MG63 (cell line): ENCODE measurements around the gene ACTN1. TPM values are rescaled to one million over a fixed set of nuclear protein-coding genes. Genes with fewer than 3 reads are reported as not detected.

Source experiments
- DNase-seq: peaks from one replicate; pipeline ENCODE4 v3.0.0-alpha.2; 2020
- H3K27me3 ChIP-seq: fragments of 250-450 bp; sonication (Bioruptor Pico); 2 replicates; pipeline ENCODE4 v1.5.1; 2020; ENCODE audit warnings: mild to moderate bottlenecking, moderate library complexity
- H3K36me3 ChIP-seq: fragments of 250-450 bp; sonication (Bioruptor Pico); 2 replicates; pipeline ENCODE4 v1.5.1; 2020; ENCODE audit warnings: mild to moderate bottlenecking, moderate library complexity
- H3K4me3 ChIP-seq: fragments of 250-450 bp; sonication (Bioruptor Pico); 2 replicates; pipeline ENCODE4 v1.5.1; 2020; ENCODE audit warnings: mild to moderate bottlenecking, moderate library complexity
- H3K9me3 ChIP-seq: fragments of 250-450 bp; sonication (Bioruptor Pico); 2 replicates; pipeline ENCODE4 v1.5.1; 2020; ENCODE audit warnings: mild to moderate bottlenecking, moderate library complexity
- total RNA-seq: library from RNA; depleted of rRNA; stranded (reverse); fragments of >200 nt; shearing (Covaris generic); gene quantifications from 2 replicates; pipeline ENCODE4 v1.2.3, GENCODE V29; 2014; ENCODE audit warnings: low replicate concordance

The ACTN1 gene
- total RNA-seq, 1 experiment from 2014 or later: 80.5 TPM

DNA sequence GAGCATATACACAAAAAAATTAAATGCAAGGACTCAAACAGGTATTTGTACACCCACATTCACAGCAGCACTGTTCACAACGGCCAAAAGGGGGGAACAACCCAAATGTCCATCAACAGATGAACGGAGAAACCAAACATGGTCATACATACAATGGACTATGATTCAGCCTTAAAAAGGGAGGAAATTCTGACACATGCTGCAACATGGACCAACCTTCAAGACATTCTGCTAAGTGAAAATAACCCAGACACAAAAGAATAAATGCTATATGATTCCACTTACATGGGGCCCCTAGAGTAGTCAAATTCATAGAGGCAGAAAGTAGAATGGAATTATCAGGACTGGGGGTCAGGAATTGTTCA lies 29.5 kb downstream of the ACTN1 start:
- peaks cover 7% of the 10 kb centered on the region for H3K36me3 ChIP-seq
- H3K4me3 ChIP-seq: no peak overlapping the region
- DNase-seq: no peak
- H3K27me3 ChIP-seq: no peaks in the 10 kb centered on the region
- no peaks in the 10 kb centered on the region for H3K9me3 ChIP-seq

DNA sequence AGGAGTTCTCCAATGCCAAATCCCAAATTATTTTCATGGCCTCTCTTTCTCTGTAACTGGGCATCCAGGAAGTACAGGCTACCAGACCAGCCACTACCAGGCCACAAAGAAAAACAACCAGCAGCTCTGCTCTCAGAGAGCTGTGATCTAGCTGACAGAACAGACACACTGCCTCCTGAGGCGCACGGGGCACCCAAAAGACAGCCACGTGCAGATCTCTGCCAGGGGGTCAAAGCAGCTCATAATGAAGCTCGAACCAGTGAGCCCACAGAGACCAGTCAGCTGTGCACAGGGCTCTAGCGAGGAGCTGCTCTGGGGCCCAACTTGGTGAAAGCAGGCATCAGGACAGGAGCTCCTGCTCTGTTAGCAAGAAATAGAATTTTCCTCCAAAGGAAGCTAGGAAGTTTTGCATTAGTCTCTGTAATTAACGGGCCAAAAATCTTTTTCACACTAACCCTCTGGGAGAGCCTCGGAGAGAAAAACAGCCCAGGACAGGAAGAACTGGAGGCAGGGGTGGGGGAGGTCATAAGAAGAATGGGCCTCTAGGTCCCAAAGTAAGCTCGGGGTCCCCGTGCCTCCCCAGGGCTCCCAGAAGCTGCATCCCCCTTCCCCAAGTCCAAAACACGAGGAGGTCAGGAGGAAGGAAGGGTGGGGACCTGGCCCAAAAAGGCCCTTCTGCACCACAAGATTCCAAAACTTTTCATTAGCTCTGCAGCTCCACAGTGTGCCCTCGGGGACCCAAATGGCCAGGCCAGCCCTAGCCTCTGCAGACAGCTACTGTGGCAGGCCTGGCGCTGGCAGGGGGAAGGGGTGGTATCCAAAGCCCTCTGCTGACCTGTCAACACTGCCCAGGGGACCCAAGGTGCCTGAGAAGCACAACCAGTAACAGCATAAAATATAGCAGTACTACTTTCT lies 30.2 kb downstream of the ACTN1 start:
- no peak for DNase-seq
- H3K27me3 ChIP-seq: no peaks in the 10 kb centered on the region
- H3K36me3 ChIP-seq: peaks cover 8% of the 10 kb centered on the region
- no peak overlapping the region for H3K4me3 ChIP-seq
- H3K9me3 ChIP-seq: no peaks in the 10 kb centered on the region

DNA sequence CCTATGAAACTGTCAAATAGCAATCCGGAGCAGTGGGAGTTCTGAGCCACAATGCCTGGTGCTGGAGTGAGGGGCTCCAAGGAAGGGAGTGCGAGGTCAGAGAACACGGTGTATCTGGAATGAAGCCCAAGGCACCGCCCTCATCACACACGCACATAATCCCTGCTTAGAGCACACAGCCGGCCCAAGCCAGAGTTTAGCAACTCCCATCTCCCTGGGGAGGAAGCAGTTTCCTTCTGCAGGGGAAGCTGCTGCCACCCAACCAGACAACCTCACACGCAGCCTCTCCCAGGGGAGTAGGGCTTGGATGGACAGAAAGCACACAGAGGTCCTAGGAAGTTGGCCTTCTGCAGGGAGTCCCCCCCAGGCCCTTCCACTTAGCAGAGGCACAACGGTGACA lies 31.3 kb downstream of the ACTN1 start:
- Histone ChIP-seq H3K36me3 (peaks cover 8% of the 10 kb centered on the region), H3K27me3 (no peaks in the 10 kb centered on the region), H3K9me3 (no peaks in the 10 kb centered on the region), H3K4me3 (no peak overlapping the region)
- peak; percentile 50 for DNase-seq

DNA sequence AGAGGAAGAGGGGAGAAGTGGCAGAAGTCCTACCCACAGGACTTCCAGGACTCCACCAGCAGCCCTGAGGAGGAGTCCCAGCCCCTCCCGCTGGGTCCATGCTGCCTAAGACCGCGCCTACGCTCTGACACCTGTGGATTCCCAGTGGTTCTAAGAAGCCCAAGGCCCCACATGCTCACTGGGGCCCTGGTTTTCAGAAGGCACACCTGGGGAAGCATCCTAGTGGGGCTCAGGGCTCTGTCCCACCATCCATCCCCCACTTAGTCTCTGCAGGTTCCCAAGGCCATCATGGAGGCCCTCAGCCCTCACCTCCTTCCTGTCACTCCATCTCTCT lies 32.6 kb downstream of the ACTN1 start:
- Histone ChIP-seq H3K36me3 (peaks cover 8% of the 10 kb centered on the region), H3K4me3 (no peak overlapping the region), H3K27me3 (no peaks in the 10 kb centered on the region), H3K9me3 (no peaks in the 10 kb centered on the region)
- DNase-seq: no peak

DNA sequence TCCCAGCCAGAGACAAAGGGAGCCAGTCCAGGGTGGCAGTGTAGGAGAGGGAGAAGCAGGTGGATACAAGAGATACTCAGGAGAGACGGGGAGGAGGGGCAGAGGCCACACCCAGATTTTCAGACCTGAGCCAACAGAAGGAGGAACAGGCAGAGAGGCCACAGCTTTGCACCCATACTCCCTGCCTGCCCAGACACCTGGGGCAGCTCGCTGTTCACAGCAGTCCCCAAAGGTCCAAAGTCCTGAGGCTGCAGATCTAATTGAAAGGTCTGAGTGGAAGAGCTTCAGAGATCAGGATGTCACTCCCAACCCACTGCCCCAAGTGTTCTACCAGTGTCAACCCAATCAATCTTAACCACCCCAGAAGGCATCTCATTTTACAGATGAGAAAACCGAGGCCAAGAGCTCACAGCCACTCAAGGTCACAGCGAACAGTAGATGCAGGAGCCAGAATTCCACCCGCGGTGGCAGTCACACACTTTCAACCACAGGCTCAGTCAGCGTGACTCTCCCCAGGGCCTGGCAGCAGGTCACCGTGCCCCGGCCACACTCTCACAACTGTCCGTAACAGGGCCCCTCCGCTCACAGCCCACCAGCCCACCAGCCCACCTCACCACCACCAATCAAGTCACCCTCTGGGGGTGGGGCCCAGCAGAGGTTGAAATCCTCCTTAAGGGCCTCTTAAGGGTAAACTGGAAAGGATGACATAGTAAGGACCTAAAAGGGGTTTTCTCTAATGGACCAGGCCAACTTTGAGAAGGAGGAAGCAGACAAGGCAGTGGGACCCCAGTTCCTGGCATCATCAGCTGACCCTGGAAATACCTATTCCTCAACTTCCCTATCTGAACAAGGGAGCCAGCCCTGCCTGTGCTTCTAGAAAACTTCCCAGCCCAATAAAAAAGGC lies 33.3 kb downstream of the ACTN1 start:
- Histone ChIP-seq H3K27me3 (no peaks in the 10 kb centered on the region), H3K36me3 (peaks cover 8% of the 10 kb centered on the region), H3K4me3 (no peak overlapping the region), H3K9me3 (no peaks in the 10 kb centered on the region)
- no peak for DNase-seq

DNA sequence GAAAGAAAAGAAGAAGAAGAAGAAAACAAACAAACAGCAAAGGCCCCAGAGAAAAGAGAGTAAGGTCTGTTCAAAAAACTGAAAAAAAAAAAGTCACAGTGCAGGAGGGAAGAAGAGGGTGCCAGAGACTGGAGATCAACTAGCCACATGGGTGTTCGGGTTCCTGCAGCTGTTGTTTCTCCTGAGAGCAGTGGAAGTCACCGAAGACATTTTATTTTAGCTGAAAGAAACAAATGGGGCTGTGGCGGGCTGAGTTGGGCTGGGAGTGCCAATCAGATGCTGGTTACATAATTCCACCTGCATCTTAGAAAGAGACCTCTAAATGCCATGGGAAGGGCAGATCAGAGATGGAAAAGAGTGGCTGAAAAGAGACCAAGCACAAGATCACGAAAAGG lies 33.9 kb downstream of the ACTN1 start:
- H3K36me3 ChIP-seq: peaks cover 5% of the 10 kb centered on the region
- no peaks in the 10 kb centered on the region for H3K9me3 ChIP-seq
- no peaks in the 10 kb centered on the region for H3K27me3 ChIP-seq
- no peak overlapping the region for H3K4me3 ChIP-seq
- DNase-seq: no peak

DNA sequence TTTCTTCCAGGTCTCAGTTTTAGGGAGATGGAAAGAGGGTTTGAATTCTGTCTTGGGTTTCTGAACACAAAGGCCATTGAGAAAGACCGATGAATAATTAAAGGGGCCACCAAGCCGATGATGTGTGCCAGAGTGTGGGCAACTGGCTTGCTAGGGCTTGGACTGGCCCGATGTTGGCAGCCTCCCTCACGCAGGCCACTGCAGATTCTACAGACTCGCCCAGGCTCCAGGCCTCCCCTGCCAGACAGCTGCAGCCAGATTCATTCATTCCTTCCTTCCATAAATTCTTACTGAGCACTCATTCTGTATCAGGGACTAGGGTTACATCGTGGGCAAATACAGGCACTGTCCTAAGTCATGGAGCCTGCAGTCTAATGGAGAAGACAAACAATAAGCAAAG lies 34.9 kb downstream of the ACTN1 start:
- DNase-seq: no peak
- peaks cover 5% of the 10 kb centered on the region for H3K36me3 ChIP-seq
- no peaks in the 10 kb centered on the region for H3K27me3 ChIP-seq
- H3K9me3 ChIP-seq: no peaks in the 10 kb centered on the region
- H3K4me3 ChIP-seq: no peak overlapping the region

DNA sequence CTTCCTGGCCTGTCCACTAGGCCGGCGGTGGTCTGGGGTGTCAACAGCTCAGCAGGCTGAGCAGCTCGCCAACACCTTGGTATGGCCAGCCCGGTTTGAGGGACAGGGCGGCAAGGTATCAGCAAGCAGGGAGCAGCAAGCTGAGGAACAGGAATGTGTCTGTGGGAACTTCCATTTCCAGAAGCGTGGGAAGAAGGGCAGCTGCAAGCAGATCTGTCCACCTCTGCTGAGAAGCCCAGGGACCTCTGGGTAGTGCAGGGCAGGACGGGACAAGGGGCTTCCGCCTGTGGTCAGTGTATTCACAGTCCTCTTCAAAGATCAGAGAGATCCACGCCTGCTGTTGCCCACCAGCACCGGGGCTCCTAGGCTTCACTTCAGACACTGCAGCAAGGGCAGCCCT lies 36.0 kb downstream of the ACTN1 start:
- no peak for DNase-seq
- Histone ChIP-seq H3K4me3 (no peak overlapping the region), H3K9me3 (no peaks in the 10 kb centered on the region), H3K27me3 (no peaks in the 10 kb centered on the region), H3K36me3 (peaks cover 5% of the 10 kb centered on the region)

DNA sequence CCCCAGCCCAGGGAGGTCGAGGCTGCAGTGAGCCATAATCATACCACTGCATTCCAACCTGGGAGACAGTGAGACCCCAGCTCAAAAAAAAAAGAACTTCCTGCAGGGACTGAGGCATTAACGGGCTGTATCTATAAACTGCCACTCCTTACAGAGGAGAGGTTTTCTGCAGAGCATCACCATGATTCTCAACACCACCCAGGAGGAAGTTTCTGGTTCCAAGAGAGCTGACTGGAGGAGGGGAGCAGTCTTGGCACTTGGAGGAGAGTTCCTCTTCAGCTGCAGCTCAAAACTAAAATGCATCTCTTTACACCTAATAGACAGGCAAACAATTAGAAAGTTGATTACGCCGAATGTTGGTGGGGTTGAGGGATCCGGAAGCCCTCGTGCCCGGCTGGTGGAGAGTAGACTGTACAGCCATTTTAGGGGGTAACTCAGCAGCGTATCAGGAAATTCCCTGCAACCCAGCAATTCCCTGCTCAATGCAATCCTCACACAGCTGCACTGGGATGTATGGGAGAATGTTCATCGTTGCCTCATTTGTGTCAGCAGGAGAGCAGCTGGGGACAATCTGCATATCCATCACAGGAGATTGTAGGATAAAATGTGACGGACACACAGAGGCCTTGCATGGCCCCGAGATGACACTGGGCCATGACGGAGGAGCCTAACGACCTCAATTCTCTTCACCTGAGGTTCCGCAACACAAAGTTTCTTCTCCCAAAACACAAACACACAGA lies 36.6 kb downstream of the ACTN1 start:
- Histone ChIP-seq H3K9me3 (no peaks in the 10 kb centered on the region), H3K4me3 (no peak overlapping the region), H3K27me3 (no peaks in the 10 kb centered on the region), H3K36me3 (peaks cover 4% of the 10 kb centered on the region)
- no peak for DNase-seq

DNA sequence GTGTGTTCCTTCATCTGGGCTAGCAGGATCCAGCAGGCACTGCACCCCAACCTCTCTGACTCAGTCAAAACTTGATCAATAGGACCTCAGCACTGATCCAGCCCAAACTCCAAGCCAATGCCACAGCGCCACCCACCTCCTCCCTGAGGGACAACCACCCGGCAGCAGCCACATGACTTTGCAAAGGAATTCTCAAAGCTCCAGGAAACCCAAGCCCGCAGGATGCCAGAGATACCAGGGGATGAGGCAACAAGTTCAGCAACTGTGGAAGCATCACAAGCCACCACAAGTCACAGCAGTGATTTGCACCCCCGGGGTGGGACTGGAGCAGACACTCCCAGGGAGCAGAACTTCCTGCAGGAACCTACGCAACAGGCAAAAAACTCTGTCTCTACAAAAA lies 37.3 kb downstream of the ACTN1 start:
- Histone ChIP-seq H3K36me3 (peaks cover 2% of the 10 kb centered on the region; the same call in 1 of the 2 replicates), H3K27me3 (no peaks in the 10 kb centered on the region), H3K4me3 (no peak overlapping the region), H3K9me3 (no peaks in the 10 kb centered on the region)
- DNase-seq: peak; percentile 64

DNA sequence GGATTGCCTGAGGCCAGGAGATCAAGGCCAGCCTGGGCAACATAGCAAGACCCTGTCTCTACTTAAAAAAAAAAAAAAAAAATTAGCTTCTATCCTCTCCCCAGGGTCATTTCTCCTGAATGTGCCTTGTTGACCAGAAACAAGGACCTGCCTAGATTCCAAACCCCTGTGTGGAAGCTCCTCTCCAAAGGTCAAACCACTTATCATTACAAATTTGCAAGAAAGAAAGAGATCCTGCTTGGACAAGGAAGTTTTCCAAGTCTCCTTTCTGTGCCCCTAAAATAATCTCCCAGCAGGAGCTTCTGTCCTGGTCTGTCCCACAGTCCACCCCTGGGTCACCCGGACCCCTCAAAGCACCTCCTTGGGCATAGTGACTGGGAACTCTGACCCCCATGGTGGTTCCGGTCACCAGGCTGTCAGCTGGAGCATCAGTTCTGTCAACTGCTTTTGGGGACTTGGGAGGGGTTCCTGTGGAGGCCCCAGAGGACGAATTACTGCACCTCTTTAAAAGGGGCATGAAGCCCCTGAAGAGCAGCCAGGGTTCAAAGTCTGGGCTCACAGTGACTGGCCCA lies 38.4 kb downstream of the ACTN1 start:
- H3K9me3 ChIP-seq: no peaks in the 10 kb centered on the region
- DNase-seq: no peak
- no peaks in the 10 kb centered on the region for H3K27me3 ChIP-seq
- H3K36me3 ChIP-seq: peaks cover 2% of the 10 kb centered on the region; the same call in 1 of the 2 replicates
- no peak overlapping the region for H3K4me3 ChIP-seq

DNA sequence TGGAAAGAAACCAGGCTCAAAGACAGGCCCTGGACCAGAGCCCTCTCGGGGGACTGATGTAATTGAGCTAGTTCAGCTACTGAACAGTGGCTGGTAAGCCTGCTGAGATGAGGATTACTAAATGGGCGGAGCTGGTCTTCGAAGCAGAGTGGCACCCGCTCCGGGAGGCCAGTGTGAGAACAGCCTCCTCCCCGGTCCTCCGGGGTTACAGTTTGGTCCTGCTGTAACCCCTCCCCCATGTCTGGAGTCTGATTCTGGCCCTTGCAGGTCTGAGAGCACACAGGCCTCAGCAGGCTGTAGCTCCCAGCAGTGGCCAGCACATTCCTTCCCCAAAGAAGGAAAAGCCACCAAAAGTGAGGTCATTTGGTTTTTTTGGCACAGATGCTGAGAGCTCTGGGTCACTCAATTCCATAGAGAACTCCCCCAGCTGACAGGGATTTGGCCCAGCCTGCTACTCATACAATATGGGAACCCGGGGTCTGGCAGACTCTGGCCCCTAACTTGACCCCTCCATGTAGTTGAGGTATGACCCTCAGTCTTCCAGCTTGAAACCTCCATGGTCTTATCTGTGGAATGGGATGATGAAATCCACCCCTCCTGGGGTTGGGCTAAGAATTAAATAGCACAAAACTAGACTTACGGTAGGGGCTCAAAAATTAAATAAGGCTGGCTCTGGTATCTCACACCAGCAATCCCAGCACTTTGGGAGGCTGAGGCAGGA lies 39.0 kb downstream of the ACTN1 start:
- Histone ChIP-seq H3K9me3 (no peaks in the 10 kb centered on the region), H3K36me3 (peaks cover 2% of the 10 kb centered on the region; the same call in 1 of the 2 replicates), H3K4me3 (no peak overlapping the region), H3K27me3 (no peaks in the 10 kb centered on the region)
- peak; percentile 94 for DNase-seq

DNA sequence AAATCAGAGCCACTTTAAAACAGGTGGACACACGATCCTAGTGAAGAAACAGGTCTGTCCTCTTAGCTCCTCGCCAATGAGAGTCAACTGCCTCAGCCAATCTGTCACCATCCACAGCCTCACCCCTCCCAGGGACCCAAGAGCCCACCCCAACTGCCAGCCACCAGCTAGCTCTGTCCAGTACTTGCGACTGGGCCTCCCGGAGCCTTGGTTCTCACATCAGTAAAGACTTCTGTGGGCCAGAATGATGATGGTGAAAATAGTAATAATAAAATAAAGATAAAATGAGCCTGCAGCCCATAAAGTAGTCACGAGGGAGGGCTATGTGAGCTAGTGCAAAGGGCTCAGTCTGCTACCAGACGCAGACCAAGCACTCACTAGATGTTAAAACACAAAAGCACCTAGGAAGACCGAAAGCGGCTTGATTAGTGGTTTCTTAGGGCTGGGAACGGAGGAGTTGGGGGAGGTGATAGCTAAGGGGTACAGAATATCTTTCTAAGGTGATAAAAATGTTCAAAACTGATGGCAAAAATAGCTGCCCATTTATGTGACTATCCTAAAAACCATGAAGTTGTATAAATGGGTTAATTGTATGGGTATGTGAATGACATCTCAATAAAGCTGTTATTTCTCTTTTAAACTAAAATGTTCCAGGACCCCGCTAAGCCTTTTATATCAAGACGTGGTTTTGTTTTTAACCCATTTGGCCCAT lies 39.8 kb downstream of the ACTN1 start:
- Histone ChIP-seq H3K27me3 (no peaks in the 10 kb centered on the region), H3K36me3 (no peaks in the 10 kb centered on the region; the same call in 1 of the 2 replicates), H3K9me3 (no peaks in the 10 kb centered on the region), H3K4me3 (no peak overlapping the region)
- no peak for DNase-seq

DNA sequence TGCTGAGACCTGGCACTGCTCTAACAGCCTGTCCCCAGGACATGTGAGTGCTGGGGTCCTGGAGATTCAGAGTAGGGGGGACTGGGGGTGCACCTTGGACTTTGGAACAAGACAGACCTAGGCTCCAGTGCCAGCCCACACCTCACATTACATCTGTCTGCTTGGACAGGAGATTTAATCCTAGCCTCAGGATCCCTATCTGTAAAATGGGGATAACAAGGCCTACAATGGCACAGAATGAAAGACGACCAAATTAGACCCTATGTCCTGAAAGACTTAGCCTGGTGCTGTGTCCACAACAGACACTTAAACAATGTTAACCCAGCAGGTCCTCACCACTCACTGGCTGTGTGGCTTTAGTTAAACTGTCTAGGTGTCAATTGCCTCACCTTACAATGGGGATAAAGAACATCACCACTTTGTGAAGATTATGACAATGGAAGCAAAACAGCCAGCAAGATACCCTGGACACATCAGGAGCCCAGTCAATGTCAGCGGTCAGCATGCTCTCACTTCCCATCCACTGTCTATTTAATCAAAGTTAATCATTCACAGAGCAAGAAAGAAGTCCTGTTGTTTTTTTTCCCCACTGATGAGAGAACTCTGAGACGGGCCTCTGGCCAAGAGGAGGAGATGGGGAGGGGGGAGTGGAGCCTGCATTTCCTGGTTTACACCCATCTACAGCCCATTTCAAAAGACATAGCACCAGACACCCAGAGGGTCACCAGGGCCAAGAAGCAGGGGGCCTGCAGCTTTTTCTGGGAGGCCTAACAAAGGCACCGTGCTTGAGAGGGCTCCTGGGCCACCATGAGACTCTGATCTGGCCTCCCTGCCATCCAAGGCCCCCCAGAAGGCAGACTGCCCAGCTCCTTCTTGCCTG lies 40.6 kb downstream of the ACTN1 start:
- Histone ChIP-seq H3K36me3 (peaks cover under 1% of the 10 kb centered on the region; the same call in 1 of the 2 replicates), H3K4me3 (no peak overlapping the region)
- DNase-seq: no peak

More for the DNA sequence above, 40.6 kb downstream of the ACTN1 start:
- H3K9me3 ChIP-seq: no peaks in the 10 kb centered on the region
- H3K27me3 ChIP-seq: no peaks in the 10 kb centered on the region
